Stimulated activated CD8-positive, alpha-beta memory T cell treated with anti-CD3 and anti-CD28 coated beads, Interleukin-7, amount 100 ng/mL, for 1 hour (primary cell): ENCODE measurements around the gene NCR3LG1.
A peak's percentile ranks its signal among the peaks of the same experiment; 100 is the strongest.

ENCODE experiments used
- DNase-seq, 2 donors: peaks; one replicate each; pipeline ENCODE4 v3.0.0-alpha.2; 2020; ENCODE audit warnings: low read depth in 2 of 2

NCR3LG1 gene

GRCh38 chr11:17351510-17352176, at the start of gene NCR3LG1:
TSS of gene NCR3LG1 (plus strand) at chr11:17351800. CDS start at chr11:17351970, 170 bp downstream.
- peak in 1 of 2 donors; percentile 25 for DNase-seq

DNA sequence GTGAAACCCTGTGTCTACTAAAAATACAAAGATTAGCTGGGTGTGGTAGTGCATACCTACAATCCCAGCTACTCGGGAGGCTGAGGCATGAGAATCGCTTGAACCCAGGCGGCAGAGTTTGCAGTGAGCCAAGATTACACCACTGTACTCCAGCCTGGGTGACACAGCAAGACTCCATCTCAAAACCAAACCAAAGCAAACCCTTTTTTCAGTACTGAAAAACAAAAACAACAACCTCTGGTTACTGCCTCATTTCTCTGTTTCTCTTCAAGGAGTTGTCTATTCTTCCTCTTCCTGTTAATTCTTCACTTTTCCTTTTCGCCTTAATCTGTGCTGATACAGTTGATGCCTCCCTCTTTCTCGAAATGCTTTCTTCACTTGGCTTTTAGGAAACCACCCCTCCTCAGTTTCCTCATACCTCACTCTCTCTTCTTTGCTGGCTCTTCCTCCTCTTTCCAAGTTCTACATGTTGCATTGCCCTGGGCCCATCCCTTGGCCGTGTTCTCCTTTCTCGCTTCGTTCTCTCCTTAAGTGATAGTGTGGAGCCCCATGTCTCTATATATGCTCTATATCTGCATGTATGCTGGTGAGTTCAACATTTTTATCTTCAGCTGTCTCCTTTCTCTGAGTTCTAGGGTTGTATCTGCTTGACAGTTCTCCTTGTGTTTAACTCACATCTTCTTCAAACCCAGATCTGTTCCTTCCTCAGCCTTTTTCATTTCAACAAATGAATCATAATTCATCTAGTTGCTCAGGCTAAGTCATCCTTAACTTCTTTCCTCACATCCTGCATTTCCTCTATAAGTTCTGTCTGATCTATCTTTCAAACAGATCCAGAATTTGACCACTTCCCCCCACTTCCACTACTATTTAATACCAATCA, 38.0 kb upstream of the NCR3LG1 start:
- DNase-seq, result no peak

GRCh38 chr11:17314232-17314547, 37.4 kb upstream of the NCR3LG1 start:
- DNase-seq, result no peak

DNA sequence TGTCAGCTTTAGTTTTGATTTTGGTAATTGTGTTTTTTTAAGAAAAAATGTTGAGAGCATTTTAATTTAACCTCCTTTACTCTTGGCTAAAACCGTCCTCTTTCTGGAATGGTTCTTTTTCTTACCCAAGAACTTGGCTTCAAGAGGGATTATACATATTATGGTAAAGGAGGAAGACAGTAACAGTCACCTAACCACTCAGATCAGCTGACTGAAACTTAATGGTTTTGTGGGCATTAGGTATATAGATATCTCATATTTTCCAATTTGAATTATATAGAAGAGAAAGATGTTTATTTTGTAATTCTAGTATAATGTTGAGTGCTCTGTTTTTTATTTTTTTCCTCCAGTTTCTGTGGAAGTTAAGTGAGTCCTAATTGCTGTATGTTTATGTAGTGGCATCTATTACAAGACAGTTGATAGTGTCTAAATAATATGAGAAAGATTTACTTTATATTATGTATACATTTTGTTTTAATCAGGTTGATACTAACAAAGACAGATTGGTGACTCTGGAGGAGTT, 36.6 kb upstream of the NCR3LG1 start:
- DNase-seq, result no peak

GRCh38 chr11:17328871-17329494, 22.6 kb upstream of the NCR3LG1 start:
- no peak for DNase-seq

- no peak for DNase-seq
Measured at GRCh38 chr11:17331669-17332068, 19.9 kb upstream of the NCR3LG1 start.

GRCh38 chr11:17333799-17334586, 17.6 kb upstream of the NCR3LG1 start:
- no peak for DNase-seq

- no peak for DNase-seq
Measured at GRCh38 chr11:17343257-17343656, 8.3 kb upstream of the NCR3LG1 start.

DNA sequence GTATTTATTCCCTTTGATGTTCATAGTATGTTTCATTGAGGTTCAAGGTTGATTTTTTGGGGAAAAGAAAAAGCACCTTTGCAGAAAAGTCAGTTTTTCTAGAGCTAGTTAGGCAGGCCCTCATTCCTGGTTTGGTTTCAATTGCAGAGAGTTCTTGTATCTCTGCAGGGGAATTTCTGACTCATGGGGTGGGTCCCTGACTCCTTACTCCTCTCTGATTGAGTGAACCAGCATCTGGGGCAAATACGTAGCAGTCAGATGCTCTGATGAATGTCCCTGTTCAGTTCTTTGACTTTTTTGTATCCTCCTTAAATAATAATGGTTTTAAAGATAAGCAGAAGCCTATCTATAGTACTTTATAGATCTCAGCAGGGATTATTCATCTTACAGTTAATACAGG, 7.7 kb upstream of the NCR3LG1 start:
- no peak for DNase-seq

GRCh38 chr11:17347676-17348075, 3.9 kb upstream of the NCR3LG1 start:
- DNase-seq, result no peak

- no peak for DNase-seq
Measured at GRCh38 chr11:17350455-17351171, 987 bp upstream of the NCR3LG1 start.

GRCh38 chr11:17351172-17351509, 459 bp upstream of the NCR3LG1 start:
- DNase-seq, result no peak

DNA sequence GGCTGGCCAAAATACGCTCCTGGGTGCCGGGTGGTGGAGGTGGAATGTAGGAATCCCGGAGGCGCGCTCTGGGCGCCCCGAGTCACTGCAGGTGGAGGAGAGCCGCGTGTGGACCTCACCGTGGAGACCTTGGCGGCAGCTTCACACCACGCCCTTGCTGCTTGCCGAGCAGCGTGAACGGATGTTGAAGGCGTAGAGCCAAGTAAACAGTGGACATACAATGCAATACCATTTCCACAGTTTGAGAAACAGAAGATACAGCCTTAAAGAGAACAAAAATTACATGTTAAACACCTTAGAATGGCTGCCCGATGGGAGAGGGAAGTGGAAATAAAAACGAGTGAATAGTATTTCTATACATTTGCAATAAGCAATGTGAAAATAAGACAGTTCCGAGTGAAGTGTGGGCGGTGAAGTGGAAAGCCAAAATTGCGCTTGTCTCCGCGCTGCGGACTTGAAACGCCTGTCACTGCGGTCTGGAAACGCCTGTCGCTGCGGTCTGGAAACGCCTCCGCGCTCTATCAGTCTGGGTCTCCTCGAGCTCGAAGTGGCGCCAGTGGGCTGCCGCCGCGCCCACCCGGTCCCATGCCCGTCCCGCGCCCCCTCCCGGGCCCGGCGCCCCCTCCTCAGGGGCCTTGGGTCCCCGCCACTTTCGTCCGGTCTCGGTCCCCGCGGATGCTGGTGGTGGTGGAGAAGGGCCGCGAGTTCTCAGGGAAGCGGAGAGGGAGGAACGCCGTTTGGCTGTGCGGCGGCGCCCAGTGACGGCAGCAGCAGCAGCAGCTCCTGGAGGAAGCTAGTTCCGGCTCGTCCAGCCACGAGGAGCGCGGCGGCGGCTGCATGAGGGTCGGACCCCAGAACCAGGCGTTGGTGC, 1.6 kb downstream of the NCR3LG1 start:
- DNase-seq, result peak in 1 of 2 donors; percentile 36

GRCh38 chr11:17353821-17354600, 2.4 kb downstream of the NCR3LG1 start:
- no peak for DNase-seq

DNA sequence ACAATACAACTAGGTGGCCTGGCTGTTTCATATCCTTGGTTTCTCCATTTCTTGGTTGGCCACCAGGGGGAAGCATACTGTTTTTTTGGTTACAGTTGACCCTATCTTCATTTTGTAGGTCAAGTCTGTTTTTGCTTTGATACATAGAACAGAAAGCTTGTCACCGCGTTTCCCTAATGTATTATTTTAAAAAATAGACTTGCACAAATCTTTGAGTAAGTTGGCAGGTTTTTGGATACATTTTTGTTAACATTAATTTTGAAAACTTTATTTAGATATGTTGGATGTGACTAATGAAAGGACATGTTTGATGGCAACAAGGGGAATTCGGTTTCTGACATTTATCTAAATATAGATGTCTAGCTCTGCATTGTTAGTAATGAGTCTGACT, 3.0 kb downstream of the NCR3LG1 start:
- peak in 1 of 2 donors; percentile 39 for DNase-seq

GRCh38 chr11:17366495-17366894, 14.9 kb downstream of the NCR3LG1 start:
- DNase-seq, result no peak

- DNase-seq, result no peak
Measured at GRCh38 chr11:17368551-17368950, 17.0 kb downstream of the NCR3LG1 start.

DNA sequence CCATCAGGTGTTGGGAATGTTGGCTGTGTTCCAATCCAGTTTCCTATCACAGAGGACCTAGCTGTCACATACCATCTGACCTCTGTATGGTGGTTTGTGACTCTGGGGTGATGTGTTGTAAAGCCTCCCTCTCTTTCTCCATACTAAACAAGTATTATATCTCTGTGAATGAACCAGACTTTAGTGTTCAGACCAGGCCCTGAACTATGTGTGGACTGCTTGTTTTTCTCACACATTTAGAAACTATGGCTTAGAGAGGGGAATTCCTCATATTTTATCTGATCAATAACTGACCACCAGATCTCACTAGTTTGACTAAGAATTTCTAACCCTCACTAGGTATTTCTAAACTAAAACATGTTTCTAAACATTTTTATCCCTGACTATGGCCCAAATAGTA, 17.5 kb downstream of the NCR3LG1 start:
- DNase-seq, result no peak

- DNase-seq, result no peak
Measured at GRCh38 chr11:17369684-17370243, 18.2 kb downstream of the NCR3LG1 start.
